Measurements from ENCODE around the gene PIK3CG.
A peak's percentile ranks its signal among the peaks of the same experiment; 100 is the strongest.

The PIK3CG gene

DNA sequence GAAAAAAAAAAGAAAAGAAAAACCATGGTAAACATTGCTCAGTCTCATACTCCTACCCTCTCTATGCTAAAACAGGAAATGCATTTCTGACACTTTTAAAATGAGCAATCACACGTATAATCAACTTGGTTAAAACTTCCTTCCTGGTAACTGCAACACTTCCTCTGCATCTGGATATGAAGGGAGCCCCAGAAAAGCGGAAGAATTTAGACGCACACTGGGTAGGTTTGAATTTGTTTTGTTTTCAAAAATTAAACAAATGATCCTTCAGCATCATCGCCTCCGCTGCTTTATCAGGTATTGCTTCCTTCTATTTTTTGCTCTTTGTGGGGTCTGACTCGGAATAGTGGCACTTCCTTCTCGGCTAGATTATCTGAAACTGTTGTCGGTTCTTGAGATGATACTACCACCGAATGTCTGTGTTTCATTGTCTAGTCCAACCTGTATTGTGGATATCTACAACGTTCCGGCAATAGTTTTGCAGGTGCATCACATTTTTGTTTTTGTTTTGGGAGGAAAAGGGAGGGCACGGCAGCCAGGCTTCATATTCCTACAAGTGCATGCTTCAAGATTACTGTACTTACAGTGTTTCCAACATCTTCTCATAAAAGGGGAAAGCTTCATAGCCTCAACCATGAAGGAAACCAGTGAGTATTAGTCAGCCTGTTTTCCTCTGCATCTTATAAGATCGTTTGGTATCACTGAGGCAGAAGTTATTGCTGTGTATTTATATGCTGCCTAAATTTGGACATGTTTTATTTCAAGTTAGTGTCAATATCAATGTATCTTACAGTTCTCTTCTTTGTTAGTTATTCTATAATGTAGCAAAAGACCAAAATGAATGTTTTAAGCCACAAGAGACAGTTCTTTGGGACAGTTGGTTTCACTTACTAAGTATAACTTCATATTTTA is at the start of gene PIK3CG:
Gene PIK3CG, plus strand, starts transcription at position 153 of the 912 bp plus-strand sequence. CDS start 2,280 bp downstream, outside the sequence.
- no peaks in the 10 kb centered on the region for H3K9me3 Mint-ChIP-seq
- H3K27me3 Mint-ChIP-seq (ENCODE audit: low read depth) = no peaks in the 10 kb centered on the region
- H3K36me3 Mint-ChIP-seq (ENCODE audit: low read depth) = no peaks in the 10 kb centered on the region
- H3K27ac Mint-ChIP-seq = peak within 1 kb of the TSS in 1 of 3 experiments; percentile 1
- TF ChIP-seq, protein P1, sequence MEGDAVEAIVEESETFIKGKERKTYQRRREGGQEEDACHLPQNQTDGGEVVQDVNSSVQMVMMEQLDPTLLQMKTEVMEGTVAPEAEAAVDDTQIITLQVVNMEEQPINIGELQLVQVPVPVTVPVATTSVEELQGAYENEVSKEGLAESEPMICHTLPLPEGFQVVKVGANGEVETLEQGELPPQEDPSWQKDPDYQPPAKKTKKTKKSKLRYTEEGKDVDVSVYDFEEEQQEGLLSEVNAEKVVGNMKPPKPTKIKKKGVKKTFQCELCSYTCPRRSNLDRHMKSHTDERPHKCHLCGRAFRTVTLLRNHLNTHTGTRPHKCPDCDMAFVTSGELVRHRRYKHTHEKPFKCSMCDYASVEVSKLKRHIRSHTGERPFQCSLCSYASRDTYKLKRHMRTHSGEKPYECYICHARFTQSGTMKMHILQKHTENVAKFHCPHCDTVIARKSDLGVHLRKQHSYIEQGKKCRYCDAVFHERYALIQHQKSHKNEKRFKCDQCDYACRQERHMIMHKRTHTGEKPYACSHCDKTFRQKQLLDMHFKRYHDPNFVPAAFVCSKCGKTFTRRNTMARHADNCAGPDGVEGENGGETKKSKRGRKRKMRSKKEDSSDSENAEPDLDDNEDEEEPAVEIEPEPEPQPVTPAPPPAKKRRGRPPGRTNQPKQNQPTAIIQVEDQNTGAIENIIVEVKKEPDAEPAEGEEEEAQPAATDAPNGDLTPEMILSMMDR (IDR thresholded peaks at IDR 0.05; ENCODE audit: unreplicated experiment in 3 of 3) = no peak
- no peak within 1 kb of the TSS for H3K4me3 Mint-ChIP-seq
- peaks cover 6% of the 10 kb centered on the region for H3K4me1 Mint-ChIP-seq

DNA sequence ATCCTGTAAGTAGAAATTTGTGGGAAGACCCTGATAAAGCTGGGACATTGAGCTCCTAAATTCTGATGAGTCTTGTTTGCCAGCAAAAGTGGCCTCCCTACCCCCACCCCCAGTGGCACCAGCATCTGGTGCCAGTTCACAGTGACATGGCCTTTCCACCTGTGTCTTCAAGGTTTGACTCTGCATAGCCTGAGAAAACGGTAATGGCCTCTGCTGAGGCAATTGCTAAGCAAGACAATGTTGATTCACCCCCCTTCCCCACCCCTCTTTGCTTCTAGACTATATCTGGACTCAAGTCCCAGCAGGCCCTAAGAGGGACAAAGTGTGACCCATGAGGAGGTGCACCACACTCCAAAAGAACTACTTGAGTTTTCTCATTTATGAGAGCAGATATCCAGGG is 48.0 kb upstream of the PIK3CG start:
- TF ChIP-seq, protein P1 (IDR thresholded peaks at IDR 0.05; ENCODE audit: unreplicated experiment in 3 of 3) = no peak
- no peak overlapping the region for H3K4me3 Mint-ChIP-seq
- no peaks in the 10 kb centered on the region for H3K4me1 Mint-ChIP-seq
- no peak overlapping the region for H3K27ac Mint-ChIP-seq
- no peaks in the 10 kb centered on the region for H3K9me3 Mint-ChIP-seq
- no peaks in the 10 kb centered on the region for H3K36me3 Mint-ChIP-seq (ENCODE audit: low read depth)
- H3K27me3 Mint-ChIP-seq (ENCODE audit: low read depth) = no peaks in the 10 kb centered on the region

DNA sequence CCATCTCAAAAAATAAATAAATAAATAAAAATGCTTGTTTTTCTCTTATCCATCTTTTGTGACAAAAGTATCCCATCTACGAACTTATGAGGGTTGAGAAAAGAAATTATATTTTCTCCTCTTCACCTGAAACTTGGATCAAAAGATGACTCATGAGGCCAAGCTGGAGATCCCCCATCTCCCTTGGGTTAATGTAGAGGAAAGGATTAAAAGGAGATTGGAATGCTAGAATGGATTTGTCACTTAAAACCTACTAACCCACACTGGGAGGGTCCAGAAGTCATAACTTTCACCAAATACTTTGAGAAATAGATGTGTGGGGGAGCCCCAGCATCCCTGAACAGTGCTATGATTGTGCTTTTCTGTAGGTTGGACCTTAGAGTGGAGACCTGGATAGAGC is 46.3 kb upstream of the PIK3CG start:
- TF ChIP-seq, protein P1 (IDR thresholded peaks at IDR 0.05; ENCODE audit: unreplicated experiment in 3 of 3) = no peak
- H3K4me3 Mint-ChIP-seq = no peak overlapping the region
- H3K36me3 Mint-ChIP-seq (ENCODE audit: low read depth) = no peaks in the 10 kb centered on the region
- H3K27me3 Mint-ChIP-seq (ENCODE audit: low read depth) = no peaks in the 10 kb centered on the region
- H3K9me3 Mint-ChIP-seq = no peaks in the 10 kb centered on the region
- H3K4me1 Mint-ChIP-seq = no peaks in the 10 kb centered on the region
- H3K27ac Mint-ChIP-seq = no peak overlapping the region

DNA sequence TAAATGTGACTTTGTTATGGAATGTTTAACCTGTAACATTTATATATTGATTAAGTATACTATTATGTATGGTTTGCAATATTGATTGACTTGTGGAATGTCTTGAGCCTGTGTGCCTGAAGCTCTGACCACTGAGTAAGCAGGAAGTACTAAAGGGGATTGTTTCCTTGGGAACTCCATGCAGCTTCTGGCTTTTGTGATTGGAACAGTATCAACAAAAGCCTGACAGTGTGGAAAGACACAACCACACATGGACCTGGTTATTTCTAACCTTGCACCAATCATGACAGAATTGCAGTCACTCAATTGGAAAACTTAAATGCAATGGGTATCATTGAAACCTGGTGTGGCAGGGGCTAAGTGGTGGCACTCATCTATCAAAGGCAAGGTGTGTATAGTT is 45.5 kb upstream of the PIK3CG start:
- Mint-ChIP-seq H3K36me3 (ENCODE audit: low read depth) (no peaks in the 10 kb centered on the region), H3K9me3 (no peaks in the 10 kb centered on the region), H3K4me1 (no peaks in the 10 kb centered on the region), H3K27ac (no peak overlapping the region), H3K27me3 (ENCODE audit: low read depth) (no peaks in the 10 kb centered on the region), H3K4me3 (no peak overlapping the region)
- TF ChIP-seq, protein P1 (IDR thresholded peaks at IDR 0.05; ENCODE audit: unreplicated experiment in 3 of 3) = no peak

DNA sequence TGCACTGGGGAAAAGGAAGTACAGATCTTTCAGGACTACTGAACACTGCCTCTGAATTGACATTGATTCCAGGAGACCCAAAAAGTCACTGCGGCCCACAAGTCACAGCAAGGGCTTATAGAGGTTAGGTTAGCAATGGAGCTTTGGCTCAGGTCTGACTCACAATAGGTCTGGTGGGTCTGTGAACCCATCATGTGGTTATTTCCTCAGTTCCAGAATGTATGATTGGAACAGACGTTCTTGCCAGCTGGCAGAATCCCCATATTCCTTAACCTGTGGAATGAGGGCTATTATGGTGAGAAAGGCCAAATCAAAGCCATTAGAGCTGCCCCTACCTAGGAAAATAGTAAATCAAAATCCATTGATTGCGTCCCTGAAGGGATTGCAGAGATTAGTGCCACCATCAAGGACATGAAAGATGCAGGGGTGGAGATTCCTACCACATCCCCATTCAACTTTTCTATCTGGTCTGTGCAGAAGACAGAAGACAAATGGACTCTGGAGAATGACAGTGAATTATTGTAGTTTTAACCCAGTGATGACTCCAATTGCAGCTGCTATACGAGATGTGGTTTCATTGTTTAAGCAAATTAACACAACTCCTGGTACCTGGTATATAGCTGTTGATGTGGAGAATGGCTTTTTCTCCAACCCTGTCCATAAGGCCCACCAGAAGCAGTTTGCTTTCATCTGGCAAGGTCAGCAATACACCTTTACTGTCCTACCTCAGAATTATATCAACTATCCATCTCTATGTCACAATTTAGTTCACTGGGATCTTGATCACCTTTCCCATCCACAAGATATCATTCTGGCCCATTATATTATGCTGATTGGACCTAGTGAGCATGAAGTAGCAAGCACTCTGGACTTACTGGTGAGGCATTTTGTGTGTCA is 44.5 kb upstream of the PIK3CG start:
- no peak overlapping the region for H3K4me3 Mint-ChIP-seq
- no peaks in the 10 kb centered on the region for H3K36me3 Mint-ChIP-seq (ENCODE audit: low read depth)
- H3K9me3 Mint-ChIP-seq = no peaks in the 10 kb centered on the region
- H3K4me1 Mint-ChIP-seq = no peaks in the 10 kb centered on the region
- TF ChIP-seq, protein P1 (IDR thresholded peaks at IDR 0.05; ENCODE audit: unreplicated experiment in 3 of 3) = no peak
- H3K27ac Mint-ChIP-seq = no peak overlapping the region
- no peaks in the 10 kb centered on the region for H3K27me3 Mint-ChIP-seq (ENCODE audit: low read depth)
